ENCODE measurements around the gene CNOT10.
A peak's percentile ranks its signal among the peaks of the same experiment; 100 is the strongest.
"Not testable (repeated sequence)": the region's sequence is repeated elsewhere in the genome, so short reads cannot be mapped to it uniquely, and the experiment has no call there.

The CNOT10 gene

GRCh38 chr3:32684800-32685542 is at the start of gene CNOT10:
CNOT10 (plus strand) TSS chr3:32685188; CDS start chr3:32685461, 273 bp downstream.
- peak; percentile 98 for DNase-seq

- no peak for DNase-seq
Measured at GRCh38 chr3:32640939-32641338, 44.0 kb upstream of the CNOT10 start.

GRCh38 chr3:32641356-32641755 is 43.6 kb upstream of the CNOT10 start:
- no peak for DNase-seq

- no peak for DNase-seq
Measured at GRCh38 chr3:32643354-32643753, 41.6 kb upstream of the CNOT10 start.

- DNase-seq: no peak
Measured at GRCh38 chr3:32643816-32644215, 41.2 kb upstream of the CNOT10 start.

- DNase-seq: no peak
Measured at GRCh38 chr3:32644380-32644779, 40.6 kb upstream of the CNOT10 start.

GRCh38 chr3:32646761-32647160 is 38.2 kb upstream of the CNOT10 start:
- DNase-seq: no peak

- DNase-seq: not testable (repeated sequence)
Measured at GRCh38 chr3:32652337-32653100, 32.5 kb upstream of the CNOT10 start.

- DNase-seq: no peak
Measured at GRCh38 chr3:32655167-32655566, 29.8 kb upstream of the CNOT10 start.

- no peak for DNase-seq
Measured at GRCh38 chr3:32660634-32661033, 24.4 kb upstream of the CNOT10 start.

- DNase-seq: no peak
Measured at GRCh38 chr3:32662647-32663046, 22.3 kb upstream of the CNOT10 start.

GRCh38 chr3:32664630-32665075 is 20.3 kb upstream of the CNOT10 start:
- peak; percentile 80 for DNase-seq

- no peak for DNase-seq
Measured at GRCh38 chr3:32667072-32667582, 17.9 kb upstream of the CNOT10 start.

- not testable (repeated sequence) for DNase-seq
Measured at GRCh38 chr3:32669226-32669625, 15.8 kb upstream of the CNOT10 start.

GRCh38 chr3:32673730-32674129 is 11.3 kb upstream of the CNOT10 start:
- not testable (repeated sequence) for DNase-seq

GRCh38 chr3:32675164-32675563 is 9.8 kb upstream of the CNOT10 start:
- no peak for DNase-seq

- no peak for DNase-seq
Measured at GRCh38 chr3:32675650-32676049, 9.3 kb upstream of the CNOT10 start.

- DNase-seq: no peak
Measured at GRCh38 chr3:32681811-32682210, 3.2 kb upstream of the CNOT10 start.

- no peak for DNase-seq
Measured at GRCh38 chr3:32684029-32684799, 774 bp upstream of the CNOT10 start.

GRCh38 chr3:32685543-32686185 is 676 bp downstream of the CNOT10 start:
- DNase-seq: peak; percentile 62

GRCh38 chr3:32686713-32687112 is 1.7 kb downstream of the CNOT10 start:
- peak; percentile 24 for DNase-seq

- no peak for DNase-seq
Measured at GRCh38 chr3:32691847-32692246, 6.9 kb downstream of the CNOT10 start.

- no peak for DNase-seq
Measured at GRCh38 chr3:32696523-32696922, 11.5 kb downstream of the CNOT10 start.
